Adrenal gland (tissue), 5 donors: ENCODE measurements around the gene GPAM.

Experiments used
- CTCF ChIP-seq, 6 experiments: fragments of 450-650 bp in 4 of 6; fragments of 200-600 bp in 2 of 6; sonication (generic) in 1 of 6; IDR thresholded peaks; 1 replicate in 5 of 6; 2 replicates in 1 of 6; pipeline versions ENCODE4 v1.5.1 to v1.8.0; 2016 to 2021; ENCODE audit warnings: antibody characterized with exemption in 6 of 6, mild to moderate bottlenecking in 2 of 6, moderate library complexity in 1 of 6
- POLR2A ChIP-seq, 2 donors: fragments of 450-650 bp; IDR thresholded peaks; one replicate each; pipeline ENCODE4 v1.6.1; 2017; ENCODE audit warnings: antibody characterized with exemption in 2 of 2, mild to moderate bottlenecking in 2 of 2, moderate library complexity in 1 of 2
- donor health status: DM: no; HTN: no; CAD: no.

GRCh38 chr10:112161757-112162518, 21.6 kb downstream of the GPAM start:
- no peak for TF ChIP-seq CTCF (IDR thresholded peaks at IDR 0.05)
- TF ChIP-seq POLR2A (IDR thresholded peaks at IDR 0.05), result no peak
